ENCODE data around the gene PTPN2.

The PTPN2 gene

DNA sequence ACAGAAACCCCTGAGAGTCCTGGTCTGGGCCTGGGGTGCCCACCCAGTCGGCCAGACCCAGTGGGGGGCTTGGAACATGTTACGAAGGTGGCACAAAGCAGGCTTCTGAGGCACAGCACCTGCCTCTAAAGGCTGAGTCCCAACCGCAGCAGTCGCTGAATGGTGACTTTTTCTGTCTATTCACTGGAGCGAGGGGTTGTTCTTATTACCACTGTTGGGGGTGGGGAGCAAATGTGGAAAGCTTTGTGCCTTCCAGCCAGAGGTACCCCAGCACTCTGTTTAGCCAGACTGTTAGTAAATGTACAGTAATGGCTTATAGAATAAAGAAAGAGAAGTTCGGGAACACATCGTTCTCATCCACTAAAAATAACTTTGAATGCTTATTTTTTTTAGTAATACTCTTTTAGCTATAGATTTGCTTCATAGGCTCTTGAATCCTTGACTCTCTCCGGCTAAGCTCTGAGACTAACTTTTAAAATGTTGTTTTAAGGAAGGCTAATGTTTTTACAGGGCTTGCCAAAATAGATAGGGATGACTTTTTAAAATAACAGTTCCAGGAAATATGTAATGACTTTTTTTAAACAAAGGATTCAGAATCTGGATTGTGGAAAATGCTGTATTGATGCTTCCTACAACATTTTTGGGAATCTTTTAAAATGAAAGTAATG is 23.4 kb upstream of the PTPN2 start:
- TF ChIP-seq GATA2 (IDR thresholded peaks at IDR 0.05; ENCODE audit: low read depth, low read length) (no peak), GATA3 (IDR thresholded peaks at IDR 0.05; ENCODE audit: low read depth, low read length) (no peak)

DNA sequence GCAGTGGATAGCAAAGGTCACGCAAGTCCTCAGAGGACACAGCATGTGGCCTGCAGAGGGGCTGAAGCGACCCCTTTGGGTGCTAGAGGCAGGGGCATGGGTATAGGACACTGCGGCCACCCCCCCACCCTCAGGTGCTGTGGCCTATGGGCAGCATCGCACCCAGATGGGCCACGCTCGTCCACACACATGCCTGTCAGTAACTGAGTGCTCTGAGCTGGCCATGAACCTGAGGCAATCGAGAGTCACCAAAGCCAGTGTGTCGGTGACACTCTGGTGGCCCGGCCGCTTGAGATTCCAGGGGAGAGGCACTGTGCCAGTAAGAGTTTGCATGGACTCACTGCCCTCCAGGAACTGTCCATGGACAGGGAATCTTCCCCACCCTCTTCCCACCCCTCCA is 22.7 kb upstream of the PTPN2 start:
- no peak for TF ChIP-seq GATA3 (IDR thresholded peaks at IDR 0.05; ENCODE audit: low read depth, low read length)
- no peak for TF ChIP-seq GATA2 (IDR thresholded peaks at IDR 0.05; ENCODE audit: low read depth, low read length)

DNA sequence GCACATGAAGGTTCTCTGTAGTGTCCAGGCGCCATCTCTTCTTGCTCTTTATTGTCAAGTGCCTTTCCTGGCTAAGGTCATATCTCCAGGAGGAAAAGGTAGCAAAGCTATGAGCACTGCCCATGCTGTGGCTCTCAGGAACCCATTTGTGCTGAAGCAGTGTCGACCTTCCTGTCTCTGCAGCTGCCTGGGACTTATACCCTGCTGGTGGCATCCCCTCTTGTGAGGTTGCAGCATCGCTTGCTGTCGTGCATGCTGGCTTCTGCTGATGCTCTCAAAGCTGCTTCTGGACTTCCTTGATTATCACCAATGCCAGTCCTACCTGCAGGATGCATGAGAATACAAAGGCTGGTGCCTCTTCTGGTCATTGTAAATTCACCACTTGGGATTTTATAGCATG is 22.1 kb upstream of the PTPN2 start:
- TF ChIP-seq GATA2 (IDR thresholded peaks at IDR 0.05; ENCODE audit: low read depth, low read length) (no peak), GATA3 (IDR thresholded peaks at IDR 0.05; ENCODE audit: low read depth, low read length) (no peak)

DNA sequence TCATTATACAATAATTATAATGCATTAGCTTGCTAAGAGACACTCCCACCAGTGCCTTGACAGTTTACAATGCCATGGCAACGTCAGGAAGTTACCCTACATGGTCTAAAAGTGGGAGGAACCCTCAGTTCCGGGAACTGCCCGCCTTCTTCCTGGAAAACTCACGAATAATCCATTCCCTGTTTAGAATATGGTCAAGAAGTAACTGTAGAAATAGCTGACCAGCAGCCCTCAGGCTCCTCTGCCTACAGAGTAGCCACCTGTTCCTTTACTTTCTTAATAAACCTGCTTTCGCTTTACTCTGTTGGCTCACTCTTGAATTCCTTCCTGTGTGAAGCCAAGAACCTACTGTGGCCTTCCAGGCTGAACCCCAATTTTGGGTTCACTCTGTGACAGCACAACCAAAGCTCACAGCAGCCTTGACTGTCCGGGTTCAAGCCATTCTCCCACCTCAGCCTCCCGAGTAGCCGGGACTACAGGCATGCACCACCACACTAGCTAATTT is 20.0 kb upstream of the PTPN2 start:
- no peak for TF ChIP-seq GATA2 (IDR thresholded peaks at IDR 0.05; ENCODE audit: low read depth, low read length)
- no peak for TF ChIP-seq GATA3 (IDR thresholded peaks at IDR 0.05; ENCODE audit: low read depth, low read length)

DNA sequence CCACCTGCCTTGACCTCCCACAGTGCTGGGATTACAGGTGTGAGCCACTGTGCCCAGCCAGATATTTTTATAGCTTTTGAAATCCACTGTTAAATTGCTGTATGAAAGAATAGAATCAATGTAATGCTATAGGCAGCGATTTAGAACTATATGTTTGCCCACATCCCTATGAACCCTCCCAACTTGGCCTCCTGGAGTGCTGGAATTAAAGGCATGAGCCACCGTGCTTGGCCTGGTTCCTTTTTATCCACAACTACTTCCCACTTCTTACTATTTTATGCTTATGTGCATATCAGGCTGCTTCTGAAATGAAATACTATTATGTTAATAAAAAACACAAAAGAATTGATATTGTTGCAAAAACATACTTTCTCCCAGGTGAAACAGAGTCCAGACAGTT is 11.6 kb upstream of the PTPN2 start:
- TF ChIP-seq GATA2 (IDR thresholded peaks at IDR 0.05; ENCODE audit: low read depth, low read length) (no peak), GATA3 (IDR thresholded peaks at IDR 0.05; ENCODE audit: low read depth, low read length) (no peak)

DNA sequence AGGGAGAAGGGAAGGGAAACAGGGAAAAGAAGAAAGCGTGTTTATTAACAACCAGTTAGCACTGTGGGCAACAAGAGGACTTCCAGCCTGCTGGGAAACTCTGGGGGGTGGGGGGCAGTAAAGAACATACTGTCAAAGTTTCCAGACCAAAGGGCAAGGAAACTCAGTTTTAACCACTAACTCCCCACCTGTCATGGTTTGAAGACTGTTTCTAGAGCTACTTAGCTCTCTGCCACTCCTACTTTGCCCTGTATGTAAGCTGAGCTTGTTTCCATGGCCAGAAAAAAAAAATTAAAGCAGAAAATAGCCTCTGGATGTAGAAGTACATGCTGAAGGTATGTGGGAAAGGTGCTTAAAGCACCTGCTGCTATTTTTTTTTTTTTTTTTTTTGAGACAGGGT is 11.0 kb upstream of the PTPN2 start:
- TF ChIP-seq GATA2 (IDR thresholded peaks at IDR 0.05; ENCODE audit: low read depth, low read length) = no peak
- TF ChIP-seq GATA3 (IDR thresholded peaks at IDR 0.05; ENCODE audit: low read depth, low read length) = no peak

DNA sequence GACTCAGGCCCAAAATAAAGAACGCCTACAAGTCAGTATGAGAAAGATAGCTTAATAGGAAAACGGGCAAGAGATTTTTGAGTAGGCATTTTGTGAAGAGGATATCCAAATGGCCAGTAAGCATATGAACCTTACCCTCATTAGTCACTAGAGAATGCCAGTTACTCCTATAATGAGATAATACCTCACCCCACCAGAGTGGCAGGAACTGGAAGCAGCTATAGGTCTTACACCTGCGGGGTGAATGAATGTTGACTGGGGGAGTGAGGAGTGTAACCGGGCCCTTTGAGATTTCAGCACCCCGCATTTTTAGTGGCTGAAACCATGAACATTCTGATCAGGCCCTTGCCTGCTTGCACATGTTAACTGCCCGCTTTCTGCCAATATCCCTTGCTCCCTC is 7.5 kb upstream of the PTPN2 start:
- no peak for TF ChIP-seq GATA2 (IDR thresholded peaks at IDR 0.05; ENCODE audit: low read depth, low read length)
- no peak for TF ChIP-seq GATA3 (IDR thresholded peaks at IDR 0.05; ENCODE audit: low read depth, low read length)

DNA sequence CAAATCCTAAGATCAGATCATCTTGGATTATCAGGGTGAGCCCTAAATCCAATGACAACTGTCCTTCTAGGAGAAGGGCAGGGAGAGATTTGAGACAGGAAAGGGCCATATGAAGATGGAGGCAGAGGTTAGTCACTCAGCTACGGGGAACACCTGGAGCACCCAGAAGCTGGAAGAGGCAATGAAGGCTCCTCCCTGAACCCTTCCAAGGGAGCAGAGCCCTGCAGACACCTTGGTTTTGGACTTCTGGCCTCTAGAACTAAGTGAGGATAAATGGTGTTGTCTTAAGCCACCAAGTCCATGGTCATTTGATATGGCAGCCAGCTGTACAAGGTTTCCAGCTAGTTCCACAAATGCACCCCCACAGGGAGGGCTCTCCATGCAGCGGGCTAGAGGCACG is 6.9 kb upstream of the PTPN2 start:
- TF ChIP-seq GATA2 (IDR thresholded peaks at IDR 0.05; ENCODE audit: low read depth, low read length) = no peak
- TF ChIP-seq GATA3 (IDR thresholded peaks at IDR 0.05; ENCODE audit: low read depth, low read length) = no peak

DNA sequence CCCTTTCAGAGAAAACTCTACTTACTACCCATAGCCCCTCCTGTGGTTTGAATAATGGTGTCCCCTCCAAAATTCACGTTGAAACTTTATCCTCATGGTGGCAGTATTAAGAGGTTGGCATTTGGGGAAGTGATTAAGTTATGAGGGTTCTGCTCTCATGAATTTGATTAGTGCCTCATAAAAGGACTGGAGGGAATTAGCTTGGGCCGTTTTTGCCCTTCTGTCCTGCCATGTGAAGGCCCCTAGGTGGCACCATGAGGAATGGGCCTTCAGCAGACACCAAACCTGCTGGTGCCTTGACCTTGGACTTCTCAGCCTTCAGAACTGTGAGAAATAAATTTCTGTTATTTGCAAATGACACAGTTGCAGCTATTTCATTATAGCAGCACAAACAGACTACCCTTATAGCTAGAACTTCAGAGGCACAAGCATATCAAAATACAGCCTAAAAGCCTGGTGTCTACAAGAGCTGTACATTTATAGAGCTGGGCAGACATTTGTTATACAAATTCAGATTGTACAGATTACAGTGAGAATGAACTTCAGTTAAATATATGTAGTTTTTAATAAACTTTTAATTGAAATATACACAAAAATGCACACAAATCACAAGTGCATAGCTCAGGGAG is 2.6 kb upstream of the PTPN2 start:
- no peak for TF ChIP-seq GATA3 (IDR thresholded peaks at IDR 0.05; ENCODE audit: low read depth, low read length)
- no peak for TF ChIP-seq GATA2 (IDR thresholded peaks at IDR 0.05; ENCODE audit: low read depth, low read length)

DNA sequence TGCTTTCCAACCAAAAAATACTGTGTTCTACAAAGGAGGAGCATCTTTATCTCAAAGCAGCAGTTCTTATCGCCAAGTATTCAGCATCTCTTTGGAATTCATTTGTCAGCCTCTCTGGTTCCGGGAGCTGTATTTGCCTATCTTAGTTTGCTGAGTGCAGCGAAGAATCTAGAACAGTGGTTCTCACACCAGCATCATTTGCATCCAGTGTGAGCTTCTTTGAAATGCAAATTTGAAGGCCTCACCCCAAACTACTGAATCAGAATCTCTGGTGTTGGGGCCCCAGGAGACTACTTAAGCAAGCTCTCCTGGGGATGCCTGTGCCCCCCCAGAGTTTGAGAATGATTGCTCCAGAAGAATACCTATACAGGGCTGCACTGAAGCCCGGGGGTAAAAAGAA is 1.5 kb upstream of the PTPN2 start:
- TF ChIP-seq GATA2 (IDR thresholded peaks at IDR 0.05; ENCODE audit: low read depth, low read length) (no peak), GATA3 (IDR thresholded peaks at IDR 0.05; ENCODE audit: low read depth, low read length) (no peak)

DNA sequence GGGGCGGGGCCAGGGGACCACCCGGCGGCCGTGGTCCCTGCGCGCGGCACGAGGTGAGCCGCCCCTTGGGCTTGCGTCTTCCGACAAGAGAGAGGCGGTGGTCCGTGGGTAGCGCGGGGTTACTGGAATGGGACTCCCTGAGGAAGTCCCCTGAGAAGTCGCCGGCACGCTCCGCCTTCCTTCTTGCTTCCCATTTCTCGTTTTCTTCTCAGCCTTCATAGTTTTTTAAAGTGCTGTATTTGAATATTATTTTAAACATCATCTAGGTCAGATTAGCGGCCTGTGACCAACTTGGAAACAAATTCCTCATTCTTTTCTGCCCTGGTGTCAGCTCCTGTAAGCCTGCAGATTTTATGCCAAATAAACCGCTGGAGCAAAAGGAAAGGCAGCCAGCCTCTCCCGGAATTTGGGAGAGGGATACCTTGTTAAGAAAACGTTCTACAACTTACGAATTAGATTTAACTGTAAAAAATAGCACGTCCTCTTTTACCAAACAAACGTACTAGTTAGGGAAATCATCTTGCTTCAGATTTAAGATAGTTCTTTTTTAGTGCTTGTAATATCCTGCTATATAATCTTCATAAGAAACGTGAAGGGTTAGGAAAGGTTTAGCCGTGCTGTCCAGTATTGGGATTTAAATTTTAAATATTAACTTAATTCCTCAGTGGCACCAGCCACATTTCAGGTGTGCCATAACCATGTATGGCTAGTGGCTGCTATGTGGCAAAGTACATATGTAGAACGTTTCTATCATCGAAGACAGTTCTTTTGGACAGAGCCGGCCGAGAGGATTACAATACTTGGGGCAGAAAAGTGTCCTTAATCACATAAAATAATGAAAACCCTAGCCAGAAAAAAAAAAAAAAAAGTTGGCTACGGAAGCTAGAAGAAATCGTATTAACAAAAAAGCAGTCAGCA is 628 bp upstream of the PTPN2 start:
- no peak for TF ChIP-seq GATA2 (IDR thresholded peaks at IDR 0.05; ENCODE audit: low read depth, low read length)
- no peak for TF ChIP-seq GATA3 (IDR thresholded peaks at IDR 0.05; ENCODE audit: low read depth, low read length)

DNA sequence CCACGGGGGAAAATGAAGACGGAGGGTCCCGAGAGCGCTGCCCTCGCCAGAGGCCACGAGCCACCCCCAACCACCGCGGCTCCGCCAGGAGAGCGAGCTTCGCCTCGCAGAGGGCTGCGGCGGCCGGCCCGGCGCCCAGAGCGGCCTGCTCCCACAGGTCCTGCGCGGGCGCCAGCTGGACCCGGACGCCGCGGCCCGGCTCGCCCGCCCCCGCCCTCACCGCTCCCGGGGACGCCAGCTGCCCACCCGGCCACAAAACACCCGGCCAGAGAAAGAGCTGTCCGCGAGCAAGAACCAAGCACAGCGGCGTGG is 709 bp downstream of the PTPN2 start:
- TF ChIP-seq GATA2 (IDR thresholded peaks at IDR 0.05; ENCODE audit: low read depth, low read length) (no peak), GATA3 (IDR thresholded peaks at IDR 0.05; ENCODE audit: low read depth, low read length) (no peak)

DNA sequence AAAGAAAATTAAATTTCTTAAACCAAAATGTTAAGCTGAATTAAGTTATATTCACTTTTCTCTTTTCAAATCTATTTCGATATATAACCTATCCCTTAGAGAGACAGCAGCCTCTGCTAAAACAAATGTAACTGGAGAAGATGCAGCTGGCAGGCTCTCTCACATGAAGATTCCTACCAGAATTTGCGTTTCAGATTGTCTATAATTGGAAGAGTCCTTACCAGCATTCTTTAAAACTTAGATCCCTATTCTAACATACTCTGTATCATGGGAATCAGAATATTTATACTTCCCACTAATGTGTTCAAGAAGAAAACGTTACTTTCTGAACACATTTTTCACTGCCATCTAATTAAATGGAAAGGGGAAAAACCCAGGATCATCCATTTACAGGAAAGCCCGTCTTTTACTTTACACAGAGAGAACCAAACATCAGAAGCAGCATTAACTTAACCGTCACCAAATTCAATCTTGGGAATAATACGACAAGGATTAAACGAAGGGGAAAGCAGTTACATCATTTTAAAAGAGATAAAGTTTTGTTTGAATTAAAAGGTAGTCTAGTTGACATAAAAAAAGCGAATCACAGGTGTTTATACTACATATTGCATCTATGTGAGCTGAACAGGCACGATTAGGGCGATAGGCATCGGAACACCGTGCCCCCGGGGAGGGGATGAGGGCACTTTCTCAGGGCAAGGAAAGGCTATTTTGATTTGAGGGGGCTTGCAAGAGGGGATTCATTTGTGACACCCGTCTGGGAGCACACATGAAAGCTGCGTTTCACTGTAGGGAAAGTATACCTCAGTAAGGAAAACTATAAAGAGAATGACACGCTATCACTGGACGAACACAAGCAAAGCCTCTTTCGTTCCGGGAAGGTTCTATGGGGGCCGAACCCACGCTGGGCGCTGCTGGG is 1.3 kb downstream of the PTPN2 start:
- TF ChIP-seq GATA2 (IDR thresholded peaks at IDR 0.05; ENCODE audit: low read depth, low read length) (peak; percentile 58), GATA3 (IDR thresholded peaks at IDR 0.05; ENCODE audit: low read depth, low read length) (no peak)

DNA sequence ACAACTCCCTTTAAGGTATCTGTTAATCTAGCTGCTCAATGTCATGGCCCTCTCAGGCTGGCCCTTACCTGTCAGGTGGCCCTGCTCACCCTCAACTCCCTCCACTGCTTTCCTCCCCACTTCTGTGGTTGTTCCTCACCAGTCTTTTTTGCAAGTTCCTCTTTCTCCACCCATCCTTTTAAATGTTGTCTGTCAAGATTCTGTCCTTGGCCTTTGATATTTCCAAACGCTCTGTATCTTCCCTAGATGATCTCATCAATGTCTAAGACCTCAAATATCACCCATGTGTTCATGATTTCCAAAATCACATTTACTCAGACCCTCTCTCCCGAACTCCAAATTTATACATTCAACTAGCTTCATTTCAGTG is 3.5 kb downstream of the PTPN2 start:
- TF ChIP-seq GATA2 (IDR thresholded peaks at IDR 0.05; ENCODE audit: low read depth, low read length) (no peak), GATA3 (IDR thresholded peaks at IDR 0.05; ENCODE audit: low read depth, low read length) (no peak)
